Prostate gland (tissue), 2 donors: ENCODE measurements around the gene PES1.

ENCODE experiments used
- CTCF ChIP-seq, 4 experiments: fragments of 200-600 bp in 2 of 4; fragments of 450-650 bp in 2 of 4; sonication (generic) in 2 of 4; IDR thresholded peaks; 1 replicate in 3 of 4; 2 replicates in 1 of 4; pipeline ENCODE4 v1.5.1; 2016 to 2019; ENCODE audit warnings: antibody characterized with exemption in 4 of 4, mild to moderate bottlenecking in 2 of 4, moderate library complexity in 2 of 4
- POLR2A ChIP-seq: fragments of 450-650 bp; IDR thresholded peaks from one replicate; pipeline ENCODE4 v1.6.1; 2016; ENCODE audit warnings: antibody characterized with exemption, mild to moderate bottlenecking
- POLR2AphosphoS5 ChIP-seq: sonication (generic); formaldehyde crosslinking; IDR thresholded peaks from one replicate; pipeline ENCODE4 v1.6.1; 2017; ENCODE audit warnings: antibody characterized with exemption

- no peak for TF ChIP-seq CTCF (IDR thresholded peaks at IDR 0.05)
- TF ChIP-seq POLR2A, result no peak
- no peak for TF ChIP-seq POLR2AphosphoS5
Observed at GRCh38 chr22:30601464-30601863, 9.8 kb upstream of the PES1 start.
